HEK293 (cell line): Measurements from ENCODE around the gene MRAP2.

Experiments used
- CTCF ChIA-PET: fragments of 350-600 bp; formaldehyde crosslinking; extraction: SDS; loops from one replicate; lab custom pipeline; 2021; ENCODE audit warnings: antibody characterized with exemption; lab: Yijun Ruan, JAX
- POLR2A ChIA-PET: fragments of 300-600 bp; formaldehyde crosslinking; extraction: SDS; loops from one replicate; lab custom pipeline; 2020; ENCODE audit warnings: antibody characterized with exemption, inconsistent platforms; lab: Yijun Ruan, JAX
- H3K27ac ChIP-seq: fragments of 200-500 bp; sonication (Bioruptor generic); 2 replicates; pipeline ENCODE4 v1.5.1; 2014; ENCODE audit warnings: low read depth, low read length, control low read depth, inconsistent platforms; ENCODE audit errors: extremely low read depth
- H3K36me3 ChIP-seq, 2 experiments: fragments of 200-500 bp in 1 of 2; sonication (Bioruptor generic) in 1 of 2; 1 replicate in 1 of 2; 2 replicates in 1 of 2; pipeline ENCODE4 v1.5.1; 2014 to 2017; ENCODE audit warnings: inconsistent platforms in 2 of 2, low read length in 2 of 2; ENCODE audit not compliant: control insufficient read depth in 2 of 2, insufficient read depth in 1 of 2
- H3K4me1 ChIP-seq: fragments of 200-500 bp; sonication (Bioruptor generic); 2 replicates; pipeline ENCODE4 v1.5.1; 2014; ENCODE audit warnings: mild to moderate bottlenecking, low read length, inconsistent platforms; ENCODE audit not compliant: control insufficient read depth, insufficient read depth
- H3K4me3 ChIP-seq: 2 replicates; pipeline ENCODE4 v1.5.1; 2011; ENCODE audit warnings: low read depth, mild to moderate bottlenecking, control low read depth, low read length, moderate library complexity
- H3K9me3 ChIP-seq: fragments of 200-500 bp; sonication (Bioruptor generic); 2 replicates; pipeline ENCODE4 v1.5.1; 2014; ENCODE audit warnings: low read depth, low read length, inconsistent platforms; ENCODE audit not compliant: control insufficient read depth, insufficient read depth
- AEBP2 ChIP-seq: fragments of 450-650 bp; formaldehyde crosslinking; IDR thresholded peaks from 2 replicates; pipeline ENCODE4 v1.5.1; 2016; ENCODE audit warnings: missing biosample characterization, missing genetic modification characterization, borderline replicate concordance
- MZF1 ChIP-seq: fragments of 450-650 bp; formaldehyde crosslinking; IDR thresholded peaks from 2 replicates; pipeline ENCODE4 v1.5.1; 2017; ENCODE audit warnings: missing biosample characterization, missing genetic modification characterization, borderline replicate concordance
- ZBTB7A ChIP-seq: fragments of 450-650 bp; formaldehyde crosslinking; IDR thresholded peaks from 2 replicates; pipeline ENCODE4 v1.5.1; 2016; ENCODE audit warnings: low read depth, missing biosample characterization, missing genetic modification characterization
- ZIC2 ChIP-seq: fragments of 450-650 bp; formaldehyde crosslinking; IDR thresholded peaks from 2 replicates; pipeline ENCODE4 v1.5.1; 2016; ENCODE audit warnings: missing biosample characterization, missing genetic modification characterization
- ZNF112 ChIP-seq: fragments of 450-650 bp; formaldehyde crosslinking; IDR thresholded peaks from 2 replicates; pipeline ENCODE4 v1.5.0; 2017; ENCODE audit warnings: missing biosample characterization, missing genetic modification characterization
- ZNF148 ChIP-seq: fragments of 450-650 bp; formaldehyde crosslinking; IDR thresholded peaks from 2 replicates; pipeline ENCODE4 v1.5.0; 2017; ENCODE audit warnings: missing biosample characterization, missing genetic modification characterization, borderline replicate concordance
- ZNF24 ChIP-seq: fragments of 450-650 bp; formaldehyde crosslinking; IDR thresholded peaks from 2 replicates; pipeline ENCODE4 v1.5.1; 2016; ENCODE audit warnings: missing biosample characterization, missing genetic modification characterization
- ZNF292 ChIP-seq: fragments of 450-650 bp; formaldehyde crosslinking; IDR thresholded peaks from 2 replicates; pipeline ENCODE4 v1.5.1; 2016; ENCODE audit warnings: low read depth, missing biosample characterization, missing genetic modification characterization, borderline replicate concordance
- ZNF354C ChIP-seq: fragments of 450-650 bp; formaldehyde crosslinking; IDR thresholded peaks from 2 replicates; pipeline ENCODE4 v1.5.1; 2016; ENCODE audit warnings: missing biosample characterization, missing genetic modification characterization, low read depth, borderline replicate concordance
- ZNF362 ChIP-seq: fragments of 450-650 bp; formaldehyde crosslinking; IDR thresholded peaks from 2 replicates; pipeline ENCODE4 v1.5.1; 2016; ENCODE audit warnings: missing biosample characterization, missing genetic modification characterization
- ZNF391 ChIP-seq: fragments of 450-650 bp; formaldehyde crosslinking; IDR thresholded peaks from 2 replicates; pipeline ENCODE4 v1.5.1; 2016; ENCODE audit warnings: low read depth, missing biosample characterization, missing genetic modification characterization, borderline replicate concordance
- ZNF623 ChIP-seq: fragments of 450-650 bp; formaldehyde crosslinking; IDR thresholded peaks from 2 replicates; pipeline ENCODE4 v1.5.1; 2016; ENCODE audit warnings: missing biosample characterization, missing genetic modification characterization
- TF ChIP-seq, protein P1 (sequence below): fragments of 450-650 bp; formaldehyde crosslinking; IDR thresholded peaks from 2 replicates; pipeline ENCODE4 v1.5.1; 2017; ENCODE audit warnings: missing biosample characterization, missing genetic modification characterization
- TF ChIP-seq, protein P2 (sequence below): fragments of 450-650 bp; formaldehyde crosslinking; IDR thresholded peaks from 2 replicates; pipeline ENCODE4 v1.5.1; 2016; ENCODE audit warnings: missing biosample characterization, missing genetic modification characterization

Gene MRAP2

GRCh38 chr6:84026721-84027164 lies 6.8 kb upstream of the MRAP2 start:
- POLR2A ChIA-PET = no interaction called here
- no peaks in the 10 kb centered on the region for H3K9me3 ChIP-seq
- CTCF ChIA-PET = no interaction called here
- no peak for TF ChIP-seq ZNF354C (tag by site-specific recombination)
- TF ChIP-seq ZNF391 (tag by site-specific recombination) = no peak
- TF ChIP-seq MZF1 (tag by site-specific recombination) = no peak
- TF ChIP-seq, protein P1, sequence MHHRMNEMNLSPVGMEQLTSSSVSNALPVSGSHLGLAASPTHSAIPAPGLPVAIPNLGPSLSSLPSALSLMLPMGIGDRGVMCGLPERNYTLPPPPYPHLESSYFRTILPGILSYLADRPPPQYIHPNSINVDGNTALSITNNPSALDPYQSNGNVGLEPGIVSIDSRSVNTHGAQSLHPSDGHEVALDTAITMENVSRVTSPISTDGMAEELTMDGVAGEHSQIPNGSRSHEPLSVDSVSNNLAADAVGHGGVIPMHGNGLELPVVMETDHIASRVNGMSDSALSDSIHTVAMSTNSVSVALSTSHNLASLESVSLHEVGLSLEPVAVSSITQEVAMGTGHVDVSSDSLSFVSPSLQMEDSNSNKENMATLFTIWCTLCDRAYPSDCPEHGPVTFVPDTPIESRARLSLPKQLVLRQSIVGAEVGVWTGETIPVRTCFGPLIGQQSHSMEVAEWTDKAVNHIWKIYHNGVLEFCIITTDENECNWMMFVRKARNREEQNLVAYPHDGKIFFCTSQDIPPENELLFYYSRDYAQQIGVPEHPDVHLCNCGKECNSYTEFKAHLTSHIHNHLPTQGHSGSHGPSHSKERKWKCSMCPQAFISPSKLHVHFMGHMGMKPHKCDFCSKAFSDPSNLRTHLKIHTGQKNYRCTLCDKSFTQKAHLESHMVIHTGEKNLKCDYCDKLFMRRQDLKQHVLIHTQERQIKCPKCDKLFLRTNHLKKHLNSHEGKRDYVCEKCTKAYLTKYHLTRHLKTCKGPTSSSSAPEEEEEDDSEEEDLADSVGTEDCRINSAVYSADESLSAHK (tag by site-specific recombination) = no peak
- TF ChIP-seq ZNF24 (tag by site-specific recombination) = no peak
- no peak for TF ChIP-seq ZNF112 (tag by site-specific recombination)
- no peak for TF ChIP-seq ZNF362
- TF ChIP-seq ZNF623 (tag by site-specific recombination) = no peak
- no peak for TF ChIP-seq ZIC2 (tag by site-specific recombination)
- TF ChIP-seq, protein P2, sequence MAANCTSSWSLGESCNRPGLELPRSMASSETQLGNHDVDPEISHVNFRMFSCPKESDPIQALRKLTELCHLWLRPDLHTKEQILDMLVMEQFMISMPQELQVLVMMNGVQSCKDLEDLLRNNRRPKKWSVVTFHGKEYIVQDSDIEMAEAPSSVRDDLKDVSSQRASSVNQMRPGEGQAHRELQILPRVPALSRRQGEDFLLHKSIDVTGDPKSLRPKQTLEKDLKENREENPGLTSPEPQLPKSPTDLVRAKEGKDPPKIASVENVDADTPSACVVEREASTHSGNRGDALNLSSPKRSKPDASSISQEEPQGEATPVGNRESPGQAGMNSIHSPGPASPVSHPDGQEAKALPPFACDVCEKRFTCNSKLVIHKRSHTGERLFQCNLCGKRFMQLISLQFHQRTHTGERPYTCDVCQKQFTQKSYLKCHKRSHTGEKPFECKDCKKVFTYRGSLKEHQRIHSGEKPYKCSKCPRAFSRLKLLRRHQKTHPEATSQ (tag by site-specific recombination) = no peak
- TF ChIP-seq ZBTB7A (tag by site-specific recombination) = no peak
- no peak for TF ChIP-seq AEBP2 (tag by site-specific recombination)
- no peak for TF ChIP-seq ZNF292 (tag by site-specific recombination)
- TF ChIP-seq ZNF148 (tag by site-specific recombination) = no peak
- TF ChIP-seq, all 188 proteins: peak for 0
- H3K4me3 ChIP-seq = no peak overlapping the region
- H3K36me3 ChIP-seq = no peaks in the 10 kb centered on the region
- 0 out of 2 replicates have a peak, but pooled peaks cover 5% of the 10 kb centered on the region for H3K4me1 ChIP-seq
- H3K27ac ChIP-seq = no peak overlapping the region
